ENCODE data around the gene MRPL2.

MRPL2 gene

GRCh38 chr6:43101497-43101896 is 42.3 kb upstream of the MRPL2 start:
- TF ChIP-seq FOXP2 (optimal IDR thresholded peaks at IDR 0.05; ENCODE audit: borderline replicate concordance, extremely low read depth, extremely low read length, insufficient read depth) (no peak), REST (IDR thresholded peaks at IDR 0.05; ENCODE audit: insufficient read depth in 1 of 2, low read depth in 2 of 2, low read length in 2 of 2) (no peak), SIN3A (IDR thresholded peaks at IDR 0.05; ENCODE audit: borderline replicate concordance, insufficient read depth, low read length) (no peak), TAF1 (IDR thresholded peaks at IDR 0.05; ENCODE audit: borderline replicate concordance, insufficient read depth, low read length) (no peak), POLR2AphosphoS5 (IDR thresholded peaks at IDR 0.05; ENCODE audit: low read depth, low read length) (no peak)

- no peak for TF ChIP-seq FOXP2 (optimal IDR thresholded peaks at IDR 0.05; ENCODE audit: borderline replicate concordance, extremely low read depth, extremely low read length, insufficient read depth)
- no peak for TF ChIP-seq POLR2AphosphoS5 (IDR thresholded peaks at IDR 0.05; ENCODE audit: low read depth, low read length)
- no peak for TF ChIP-seq REST (IDR thresholded peaks at IDR 0.05; ENCODE audit: insufficient read depth in 1 of 2, low read depth in 2 of 2, low read length in 2 of 2)
- no peak for TF ChIP-seq TAF1 (IDR thresholded peaks at IDR 0.05; ENCODE audit: borderline replicate concordance, insufficient read depth, low read length)
- TF ChIP-seq SIN3A (IDR thresholded peaks at IDR 0.05; ENCODE audit: borderline replicate concordance, insufficient read depth, low read length), result no peak
Observed at GRCh38 chr6:43097502-43097901, 38.3 kb upstream of the MRPL2 start.

GRCh38 chr6:43097098-43097489 is 37.9 kb upstream of the MRPL2 start:
- no peak for TF ChIP-seq REST (IDR thresholded peaks at IDR 0.05; ENCODE audit: insufficient read depth in 1 of 2, low read depth in 2 of 2, low read length in 2 of 2)

GRCh38 chr6:43096451-43097097 is 37.3 kb upstream of the MRPL2 start:
- TF ChIP-seq SIN3A (IDR thresholded peaks at IDR 0.05; ENCODE audit: borderline replicate concordance, insufficient read depth, low read length) (no peak), REST (IDR thresholded peaks at IDR 0.05; ENCODE audit: insufficient read depth in 1 of 2, low read depth in 2 of 2, low read length in 2 of 2) (0 out of 4 replicates have a peak, but pooled peaks of 1 of the 2 experiments have one; percentile 6), POLR2AphosphoS5 (IDR thresholded peaks at IDR 0.05; ENCODE audit: low read depth, low read length) (peak; percentile 28; the same call in 1 of the 2 replicates), FOXP2 (optimal IDR thresholded peaks at IDR 0.05; ENCODE audit: borderline replicate concordance, extremely low read depth, extremely low read length, insufficient read depth) (peak; percentile 65), TAF1 (IDR thresholded peaks at IDR 0.05; ENCODE audit: borderline replicate concordance, insufficient read depth, low read length) (no peak)

GRCh38 chr6:43095939-43096338 is 36.7 kb upstream of the MRPL2 start:
- TF ChIP-seq POLR2AphosphoS5 (IDR thresholded peaks at IDR 0.05; ENCODE audit: low read depth, low read length) (no peak), REST (IDR thresholded peaks at IDR 0.05; ENCODE audit: insufficient read depth in 1 of 2, low read depth in 2 of 2, low read length in 2 of 2) (no peak)

Data from PFSK-1 (cell line).